ENCODE results near the gene HNRNPC. TPM values are rescaled to one million over a fixed set of nuclear protein-coding genes. Genes with fewer than 3 reads are reported as not detected.

The HNRNPC gene
- total and polyA plus RNA-seq, 2 of the 8 experiments (the other 6 are each of a cell fraction or from before 2014, with no cell fraction given), result 781 to 1,207 TPM

- Histone ChIP-seq H3K56ac (replicated peaks; ENCODE audit: insufficient read length, low read depth, low read length) (no peak overlapping the region), H3K23me2 (ENCODE audit: low read depth, low read length) (no peaks in the 10 kb centered on the region), H3K79me2 (ENCODE audit: control insufficient read depth in 1 of 2, insufficient read depth in 2 of 2, low read length in 2 of 2) (peaks cover 53 to 100% of the 10 kb centered on the region in 2 experiments), H2BK20ac (ENCODE audit: low read length) (no peak overlapping the region), H2BK5ac (ENCODE audit: low read depth, low read length) (no peak overlapping the region), H3K9me3 (ENCODE audit: insufficient read depth in 2 of 2, low read depth in 1 of 2, low read length in 1 of 2) (no peaks in the 10 kb centered on the region), H2AFZ (ENCODE audit: low read length) (no peak overlapping the region), H2BK15ac (ENCODE audit: low read length) (no peak overlapping the region), H3K4me1 (replicated peaks in 1 of 4; ENCODE audit: control insufficient read depth in 3 of 4, insufficient read depth in 4 of 4, low read length in 3 of 4) (no peaks in the 10 kb centered on the region), H3K4me2 (ENCODE audit: insufficient read depth in 1 of 2, low read depth in 2 of 2, low read length in 2 of 2) (no peak overlapping the region), H2AK5ac (ENCODE audit: low read depth, low read length) (no peak overlapping the region), H3K27ac (ENCODE audit: low read depth, low read length) (no peak overlapping the region), H3K36me3 (ENCODE audit: control insufficient read depth in 2 of 4, insufficient read depth in 4 of 4, low read length in 3 of 4) (peaks cover 5 to 82% (median 22%) of the 10 kb centered on the region in 4 experiments), H3K18ac (ENCODE audit: extremely low read depth, low read length) (no peak overlapping the region), H3K4ac (replicated peaks; ENCODE audit: insufficient read length, low read depth, low read length) (no peak overlapping the region), H3K9ac (replicated peaks in 1 of 4; ENCODE audit: extremely low read depth in 1 of 4, low read depth in 3 of 4, low read length in 3 of 4) (no peak overlapping the region), H3K79me1 (ENCODE audit: low read depth, low read length) (peaks cover 2% of the 10 kb centered on the region; the same call in 1 of the 2 replicates), H2BK120ac (replicated peaks; ENCODE audit: low read depth, low read length) (no peak overlapping the region), H3K4me3 (ENCODE audit: extremely low read depth in 1 of 4, insufficient read depth in 2 of 4, low read depth in 3 of 4, low read length in 4 of 4) (no peak overlapping the region), H2BK12ac (ENCODE audit: low read depth, low read length) (no peak overlapping the region), H4K5ac (ENCODE audit: insufficient read length, low read depth, low read length) (no peak overlapping the region), H4K91ac (replicated peaks; ENCODE audit: insufficient read length, low read length) (no peak overlapping the region), H3K14ac (ENCODE audit: insufficient read length) (no peak overlapping the region), H3K27me3 (replicated peaks in 1 of 4; ENCODE audit: control insufficient read depth in 3 of 4, extremely low read depth in 1 of 4, insufficient read depth in 3 of 4, low read length in 3 of 4) (no peaks in the 10 kb centered on the region), H4K8ac (ENCODE audit: extremely low read depth, insufficient read depth, low read length) (no peak overlapping the region), H3K23ac (ENCODE audit: insufficient read length) (no peak overlapping the region), H4K20me1 (replicated peaks in 1 of 2; ENCODE audit: control insufficient read depth in 1 of 2, insufficient read depth in 2 of 2, low read length in 2 of 2) (peaks cover 26 to 56% of the 10 kb centered on the region in 2 experiments)
- FAIRE-seq (no peak), DNase-seq (ENCODE audit: low read depth in 1 of 2, low spot score in 2 of 2) (no peak)
- POLR2A ChIA-PET (ENCODE audit: partially characterized antibody), result interaction anchor here (0.6 to 24.2 kb wide), 8 partner anchors 9 to 83 kb away, joined by 3 to 836 read pairs (median 6); no protein-coding TSS in a partner anchor
- 93% methylated on average over 7 of the region's 7 CpGs; no CpG with 5 or more reads in 1 of the 2 experiments for WGBS, 2 experiments (ENCODE audit: extremely low coverage in 1 of 2, insufficient coverage in 1 of 2, insufficient read length in 1 of 2, insufficient replicate concordance in 2 of 2, low coverage in 1 of 2, low lambda C conversion rate in 2 of 2, missing lambda C conversion rate in 1 of 2)
- CTCF ChIA-PET (ENCODE audit: partially characterized antibody), result no interaction called here
- TF ChIP-seq CHD2 (IDR thresholded peaks at IDR 0.05; ENCODE audit: low read length) (no peak), TAF7 (optimal IDR thresholded peaks at IDR 0.05; ENCODE audit: borderline replicate concordance, low read depth, low read length) (no peak), POLR2AphosphoS5 (IDR thresholded peaks at IDR 0.05; ENCODE audit: low read depth, low read length) (peak; percentile 63), SAP30 (IDR thresholded peaks at IDR 0.05; ENCODE audit: insufficient read depth, insufficient replicate concordance, low read length) (no peak), POLR2A (IDR thresholded peaks at IDR 0.05; ENCODE audit: control extremely low read depth in 1 of 2, low read depth in 2 of 2, low read length in 2 of 2) (peak; percentile 18 to 35; a peak in 2 of 3 replicates), EP300 (IDR thresholded peaks at IDR 0.05; ENCODE audit: borderline replicate concordance in 1 of 2, low read depth in 2 of 2, low read length in 2 of 2) (no peak)
Measured at GRCh38 chr14:21245813-21246212, 23.4 kb downstream of the HNRNPC start.

All from H1 (cell line).